Femur (tissue), 1 donor: ENCODE results near the gene BTBD16.

Source experiments
- DNase-seq: peaks from one replicate; pipeline ENCODE4 v3.0.0-alpha.2; 2017

Gene BTBD16

DNA sequence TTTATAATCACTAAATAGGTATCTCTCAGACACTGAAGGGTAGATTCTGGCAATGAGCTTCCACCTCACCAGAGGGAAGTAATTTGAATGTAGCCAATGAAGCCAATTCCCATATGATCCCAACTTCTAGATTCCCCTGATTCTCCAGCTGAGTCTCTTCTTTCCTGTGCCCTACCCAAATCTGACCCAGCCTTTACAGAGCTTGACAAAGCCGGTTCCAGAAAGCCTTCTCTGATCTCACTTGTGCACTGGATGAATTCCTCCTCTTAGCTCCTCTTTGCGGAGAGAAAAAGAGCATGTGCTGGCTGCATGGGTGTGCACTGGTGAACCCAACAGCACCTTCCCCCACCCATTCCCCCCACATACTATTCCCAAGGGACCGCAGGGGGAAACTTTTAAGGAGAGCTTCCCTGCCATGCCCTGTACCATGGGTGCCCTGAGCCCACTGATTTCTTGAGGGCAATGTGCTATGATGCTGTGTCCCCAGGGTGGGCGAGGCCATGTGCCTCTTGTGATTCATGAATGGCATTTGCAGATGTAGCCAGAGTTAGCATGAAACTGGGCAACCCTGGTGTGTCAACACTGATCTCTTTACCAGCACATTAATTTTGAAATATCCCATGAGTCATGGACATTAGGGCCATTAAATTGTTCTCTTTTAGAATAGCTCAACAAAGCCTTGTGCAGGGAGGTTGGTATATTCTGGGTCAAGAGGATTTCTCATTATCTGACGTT is 53.0 kb downstream of the BTBD16 start:
- DNase-seq = no peak

DNA sequence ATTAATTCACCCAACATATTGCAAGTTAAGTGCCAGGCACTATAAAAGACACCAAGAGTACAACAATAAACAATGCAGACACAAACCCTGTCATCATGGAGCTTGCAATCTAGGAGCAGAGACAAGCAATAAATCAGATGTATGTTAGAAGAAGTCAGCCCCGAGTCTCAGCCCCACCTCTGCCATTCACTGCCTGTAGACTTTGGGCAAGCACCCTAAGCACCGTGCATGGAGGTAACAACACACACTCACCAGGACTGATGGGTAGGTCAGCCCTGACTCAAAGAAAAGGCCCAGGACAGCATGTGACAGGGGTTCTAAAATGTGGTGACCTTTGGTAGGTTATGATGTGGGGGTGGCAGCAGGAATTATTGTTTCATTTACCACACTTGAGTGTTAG is 54.1 kb downstream of the BTBD16 start:
- no peak for DNase-seq

DNA sequence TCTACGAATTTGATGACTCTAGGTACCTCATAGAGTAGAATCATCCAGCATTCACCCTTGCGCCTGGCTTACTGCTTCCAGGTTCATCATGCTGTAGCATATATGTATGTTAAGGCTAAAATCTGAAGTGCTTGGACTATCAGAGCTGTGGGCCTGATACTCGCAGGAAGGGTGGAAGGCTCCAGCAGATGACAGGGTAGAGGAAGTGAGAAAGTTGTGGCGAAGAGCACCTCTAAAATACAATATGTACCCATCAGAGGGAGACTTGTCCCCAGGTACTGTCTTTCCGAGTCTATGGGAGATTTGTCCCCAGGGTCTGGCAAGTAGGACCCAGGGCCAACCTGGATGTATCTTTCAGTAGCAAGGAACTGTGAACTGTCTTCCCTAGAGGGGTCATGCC is 55.3 kb downstream of the BTBD16 start:
- DNase-seq = no peak

DNA sequence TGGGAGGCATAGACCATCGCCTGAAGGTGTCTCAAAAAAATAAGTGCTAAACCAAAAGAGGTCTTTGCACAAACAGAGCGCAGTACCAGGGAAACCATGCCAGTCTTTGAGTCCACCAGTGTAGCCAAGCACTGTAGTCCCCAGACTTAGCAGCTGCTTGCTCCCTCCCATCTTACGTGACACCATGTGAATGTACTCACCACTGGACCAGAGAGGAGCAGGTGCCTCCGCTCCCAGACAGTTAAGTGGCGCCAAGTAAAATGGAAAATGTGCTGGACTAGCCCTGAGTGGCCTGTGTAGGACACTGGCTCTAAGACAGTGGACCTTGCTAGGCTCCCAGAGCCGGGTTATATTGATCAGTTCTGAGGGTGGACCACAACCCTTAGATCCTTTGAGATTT is 55.7 kb downstream of the BTBD16 start:
- no peak for DNase-seq

DNA sequence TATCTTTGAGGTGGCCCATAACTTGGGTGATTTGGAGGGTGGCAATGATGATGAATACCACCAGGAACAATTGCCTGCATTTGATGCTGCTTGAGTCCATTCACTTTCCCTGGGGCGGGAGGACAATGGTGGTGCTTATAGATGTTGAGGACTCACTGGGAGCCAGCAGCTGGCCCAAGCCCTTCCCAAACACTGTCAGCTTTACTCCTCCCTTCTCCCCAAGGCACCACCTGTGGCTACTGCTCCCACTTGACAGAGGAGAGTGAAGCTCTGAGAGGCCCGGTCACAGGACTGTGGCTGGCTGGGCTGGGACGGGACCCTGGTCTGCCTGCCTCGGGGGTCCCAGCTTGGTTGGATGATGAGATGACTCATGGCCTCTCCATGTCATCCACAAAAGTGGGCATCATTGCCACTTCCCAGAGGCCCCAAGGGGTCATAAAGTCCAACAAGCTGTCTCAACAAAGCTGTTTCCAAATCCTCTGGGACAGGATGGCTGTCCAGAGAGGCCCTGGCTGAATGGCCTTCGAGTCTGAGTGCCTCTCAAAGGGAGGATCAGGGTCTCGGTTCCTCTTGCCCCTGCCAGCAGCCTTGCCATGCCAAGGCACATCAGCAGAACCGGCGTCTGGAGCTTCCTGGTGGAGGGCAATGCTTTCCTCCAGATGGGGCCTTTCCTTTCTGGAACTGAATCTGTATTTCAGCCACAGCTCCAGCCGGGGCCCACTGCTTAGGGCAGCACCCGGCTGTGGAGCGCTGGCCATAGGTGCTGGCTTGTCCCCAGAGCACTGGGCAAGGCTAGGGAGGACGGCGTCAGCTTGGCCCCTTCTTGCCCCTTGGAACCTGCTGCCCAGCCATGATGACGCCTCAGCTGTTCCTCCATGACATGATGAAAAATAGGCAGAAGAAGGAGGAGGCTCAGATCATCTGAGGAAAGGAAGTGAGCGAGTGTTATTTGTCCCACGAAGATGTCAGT is 56.4 kb downstream of the BTBD16 start:
- no peak for DNase-seq

DNA sequence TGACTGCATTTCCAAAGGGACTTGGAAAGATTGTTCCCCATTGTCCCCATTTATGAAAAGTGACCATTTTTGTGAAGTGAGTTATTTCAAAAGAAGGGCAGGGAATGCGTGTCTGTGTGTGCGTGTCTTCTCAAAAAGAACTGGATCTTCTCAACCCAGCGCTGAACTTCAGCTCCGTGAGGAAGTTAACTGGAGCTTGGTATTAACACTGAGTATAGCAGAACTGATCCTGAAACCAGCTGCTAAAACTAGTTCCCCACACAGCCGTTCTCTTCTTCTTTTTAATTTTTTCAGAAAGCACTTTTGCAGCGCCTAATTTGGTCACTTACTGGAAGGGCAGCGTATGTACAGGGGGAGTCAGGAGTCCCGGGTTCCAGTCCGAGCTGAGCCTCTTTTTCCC is 57.6 kb downstream of the BTBD16 start:
- no peak for DNase-seq

DNA sequence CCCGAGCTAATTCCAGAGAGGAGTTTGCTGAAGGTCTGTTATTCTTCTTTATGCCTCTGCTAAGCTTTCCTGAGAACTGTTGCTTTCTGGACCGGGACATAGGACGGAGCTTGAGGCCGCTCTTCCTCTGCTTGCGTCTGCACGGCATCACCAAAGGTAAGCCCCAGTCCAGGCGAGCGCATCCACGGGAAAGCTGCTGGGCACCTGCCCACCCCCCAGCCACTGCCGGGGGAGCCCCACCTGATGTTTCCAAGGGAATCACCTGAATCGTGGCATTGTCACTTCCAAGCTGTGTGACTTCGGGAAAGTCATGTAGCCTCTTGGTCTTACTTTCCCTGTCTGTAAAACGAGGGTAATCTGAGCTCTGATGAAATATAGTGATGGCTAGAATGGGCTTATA is 58.3 kb downstream of the BTBD16 start:
- DNase-seq = no peak

DNA sequence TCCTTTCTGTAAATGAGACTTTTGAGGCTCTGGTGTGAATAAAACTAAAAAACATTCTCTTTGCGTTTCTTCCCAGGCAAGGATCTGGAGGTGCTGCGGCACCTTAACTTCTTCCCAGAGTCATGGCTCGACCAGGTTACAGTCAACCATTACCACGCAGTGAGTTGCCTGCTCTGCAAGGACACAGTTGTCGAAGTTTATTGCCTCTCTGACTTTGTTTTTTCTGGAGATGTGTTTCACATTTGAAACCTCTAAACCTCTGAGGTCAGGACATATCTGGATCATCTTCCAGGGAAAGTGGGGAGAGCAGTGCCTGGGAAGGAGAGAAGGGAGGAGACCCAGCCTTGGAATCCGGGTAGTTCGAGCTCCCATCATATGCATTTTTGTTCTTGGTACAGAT is 60.0 kb downstream of the BTBD16 start:
- DNase-seq = no peak

DNA sequence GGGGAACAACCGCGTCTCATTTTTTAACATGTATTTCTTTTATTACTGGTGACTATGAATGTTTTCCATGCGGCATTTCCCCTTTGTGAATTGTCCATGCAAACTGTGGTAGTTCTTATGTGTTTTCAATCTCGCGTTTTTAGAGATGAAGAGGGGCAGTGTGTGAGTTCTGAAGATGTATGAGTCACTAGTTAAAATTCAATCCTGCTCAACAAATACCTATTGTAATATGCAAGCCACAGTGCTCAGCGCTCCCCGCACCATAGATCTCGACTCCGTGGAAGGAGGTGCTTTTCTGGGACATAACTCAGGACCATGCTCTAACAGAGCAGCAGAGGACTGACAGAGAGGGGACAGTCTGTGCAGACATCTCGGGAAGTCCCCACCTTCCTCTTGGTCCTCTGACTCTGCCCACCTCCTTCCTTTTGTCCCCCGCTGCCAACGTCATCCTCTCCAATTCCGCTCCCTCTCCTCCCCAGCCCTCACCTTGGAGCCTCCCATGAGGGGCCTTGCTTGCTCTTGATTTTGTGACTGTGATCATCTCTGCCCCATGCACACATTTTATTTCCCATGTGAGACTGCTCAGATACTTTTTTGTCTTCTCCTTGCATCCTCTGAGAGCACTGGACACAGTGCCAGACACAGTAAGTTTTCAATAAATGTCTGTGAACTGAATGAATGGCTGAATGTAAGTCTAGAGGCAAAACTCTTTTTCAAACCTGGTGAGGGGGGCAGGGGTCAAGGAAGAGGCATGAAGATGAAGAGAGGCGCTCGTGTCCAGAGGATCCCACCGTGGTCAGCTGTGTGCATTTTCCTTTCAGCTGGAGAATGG is 60.7 kb downstream of the BTBD16 start:
- DNase-seq = no peak

DNA sequence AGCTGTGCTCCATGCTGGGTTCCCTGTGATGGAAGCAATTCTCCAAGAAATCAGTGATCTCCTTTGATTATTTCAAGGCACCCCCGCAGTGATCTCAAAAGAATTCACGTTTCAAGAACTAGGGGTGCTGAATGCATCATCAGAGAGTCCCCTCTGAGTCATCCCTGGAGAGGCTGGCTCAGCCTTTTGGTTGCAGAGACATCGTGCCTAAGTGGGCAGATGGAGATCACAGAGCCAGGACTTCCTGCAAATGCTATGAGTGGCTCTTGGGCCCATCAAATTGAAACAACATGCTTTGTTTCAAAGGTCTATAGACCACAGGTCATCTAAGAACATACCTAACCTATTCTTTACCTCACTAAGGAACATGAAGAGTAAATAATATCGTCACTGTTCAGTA is 61.9 kb downstream of the BTBD16 start:
- no peak for DNase-seq

DNA sequence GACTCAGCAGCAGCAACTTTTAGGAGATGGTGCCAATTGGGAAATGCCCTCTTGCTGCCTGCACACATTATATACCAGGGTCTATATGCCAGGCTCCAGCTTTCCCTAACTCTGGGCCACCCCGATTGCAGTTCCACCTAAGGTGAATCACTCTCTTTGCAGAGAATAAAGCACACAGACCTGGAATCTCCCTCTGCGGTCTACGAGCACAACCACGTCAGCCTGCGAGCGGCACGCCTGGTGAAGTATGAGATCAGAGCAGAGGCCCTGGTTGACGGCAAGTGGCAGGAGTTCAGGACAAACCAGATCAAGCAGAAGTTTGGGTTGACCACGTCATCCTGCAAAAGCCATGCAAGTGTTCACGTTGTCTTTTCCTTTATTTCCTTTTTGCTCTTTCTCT is 65.2 kb downstream of the BTBD16 start:
- DNase-seq = no peak

DNA sequence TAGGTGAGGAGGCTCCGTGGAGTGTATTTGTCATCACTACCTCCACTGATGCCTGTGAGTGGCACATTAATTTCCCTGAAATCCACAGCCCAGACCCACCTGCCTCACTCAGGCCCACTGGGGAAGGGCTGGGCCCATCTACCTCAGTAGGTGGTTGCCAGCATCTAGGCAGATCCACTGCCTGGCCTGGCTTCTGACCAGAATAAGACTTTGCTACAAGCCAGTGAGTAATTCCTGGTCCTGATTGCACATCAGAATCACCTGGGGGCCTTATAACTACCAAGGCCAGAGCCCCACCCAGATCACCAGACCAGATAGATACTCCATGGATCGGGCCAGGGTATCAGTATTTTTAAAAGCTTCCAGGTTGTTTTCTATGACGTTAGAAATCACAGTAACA is 65.9 kb downstream of the BTBD16 start:
- no peak for DNase-seq

DNA sequence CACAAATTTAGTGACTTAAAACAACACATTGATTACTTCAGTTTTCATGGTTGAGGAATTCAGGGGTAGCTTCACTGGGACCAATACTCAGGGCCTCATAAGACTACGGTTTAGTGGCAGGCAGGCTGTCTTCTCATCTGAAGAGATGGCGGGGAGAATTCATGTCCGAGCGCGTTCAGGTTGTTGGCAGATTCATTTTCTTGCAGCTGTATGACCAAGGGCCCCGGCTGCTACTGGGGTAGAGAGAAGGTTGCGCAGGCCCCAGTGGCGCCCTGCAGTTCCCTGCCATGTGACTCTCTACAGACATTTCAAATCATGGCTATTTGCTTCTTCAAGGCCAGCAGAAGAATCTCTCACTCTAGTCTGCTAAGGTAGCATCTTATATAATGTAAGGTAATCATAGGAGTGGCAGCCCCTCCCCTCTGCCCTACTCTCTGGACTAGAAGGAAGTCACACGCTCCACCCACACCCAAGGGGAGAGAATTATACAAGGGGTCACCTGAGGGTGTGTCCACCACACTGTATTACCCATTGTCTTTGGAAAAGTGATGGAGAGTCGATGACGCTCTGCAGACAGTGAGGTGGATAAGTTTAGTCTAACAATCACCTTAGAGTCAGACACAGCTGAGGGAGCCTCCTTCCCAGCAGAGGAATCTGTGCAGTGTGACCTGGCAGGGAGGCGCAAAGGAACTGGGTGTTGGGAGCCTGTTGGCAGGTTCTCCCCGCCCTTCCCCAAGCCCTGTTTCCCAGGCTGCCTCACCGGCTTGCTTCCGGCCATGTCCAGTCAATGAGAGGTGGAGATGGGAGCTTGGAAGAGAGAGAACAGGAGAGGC is 67.7 kb downstream of the BTBD16 start:
- DNase-seq = no peak

DNA sequence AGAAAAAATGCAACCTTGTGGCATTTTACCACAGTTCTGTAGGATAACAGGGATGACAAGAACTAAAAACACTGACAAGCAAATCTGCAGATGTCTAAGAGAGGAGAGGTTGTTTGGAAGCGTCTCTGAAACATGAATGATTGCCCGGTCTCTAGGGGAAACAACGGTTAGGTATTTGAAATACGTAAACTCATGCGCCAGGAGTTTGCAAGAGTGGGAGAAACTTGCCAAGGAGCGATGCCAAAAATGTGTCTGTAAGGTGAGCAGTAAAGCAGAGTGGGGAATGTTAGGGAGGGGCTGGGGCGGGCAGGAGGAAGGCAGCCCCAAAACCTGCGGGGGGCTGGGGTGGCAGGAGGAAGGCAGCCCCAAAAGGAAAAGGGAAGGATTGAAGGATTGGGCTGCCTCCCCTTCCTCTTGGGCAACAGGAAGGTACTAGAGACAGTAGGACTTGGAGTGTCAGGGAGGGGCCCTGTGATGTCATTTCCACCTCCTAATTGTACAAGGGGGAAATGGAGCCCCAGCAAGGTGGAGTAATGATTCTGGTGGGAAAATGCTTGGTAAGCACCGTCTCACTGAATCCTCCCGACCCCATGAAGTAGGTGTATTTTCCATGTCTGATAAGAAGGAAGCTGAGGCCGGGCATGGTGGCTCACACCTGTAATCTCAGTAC is 70.2 kb downstream of the BTBD16 start:
- no peak for DNase-seq

DNA sequence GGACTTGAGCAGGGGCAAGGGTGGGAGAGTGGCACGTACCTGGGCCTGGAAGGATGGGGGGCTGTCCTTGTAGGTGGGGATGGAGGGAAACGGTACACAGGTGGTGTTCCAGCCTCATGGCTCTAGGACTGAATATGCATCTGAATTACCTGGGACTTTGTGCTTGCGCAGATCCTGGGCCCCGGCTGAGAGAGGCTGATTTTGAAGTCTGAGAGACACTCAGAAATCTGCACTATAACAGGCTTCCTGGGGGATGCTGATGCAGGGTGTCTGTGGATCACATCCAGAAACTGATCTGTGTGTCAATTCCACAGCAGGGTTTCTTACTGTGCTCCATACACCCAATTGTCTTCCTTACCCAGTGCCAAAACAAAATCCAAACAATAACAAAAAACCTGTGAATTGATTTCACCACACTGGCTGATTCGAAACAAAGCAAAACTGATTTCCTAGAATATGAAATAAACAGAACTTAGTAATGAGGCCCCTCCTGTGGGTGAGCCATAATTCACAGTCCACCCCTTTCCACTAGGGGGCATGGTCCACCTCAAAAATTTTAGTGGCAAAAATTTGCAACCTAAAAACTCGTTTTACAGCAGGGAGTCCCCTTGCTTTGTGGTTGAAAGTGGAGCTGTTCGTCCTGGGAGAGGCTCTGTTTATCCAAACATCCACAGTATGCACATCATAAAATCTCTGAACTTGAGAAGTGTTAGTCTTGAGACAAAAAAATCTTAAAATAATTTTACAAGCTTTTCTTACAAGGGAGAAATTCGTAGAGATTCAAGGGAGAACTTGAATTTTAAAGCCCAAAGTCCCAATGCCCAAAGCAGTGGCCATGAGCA is 71.4 kb downstream of the BTBD16 start:
- peak; percentile 57 for DNase-seq

DNA sequence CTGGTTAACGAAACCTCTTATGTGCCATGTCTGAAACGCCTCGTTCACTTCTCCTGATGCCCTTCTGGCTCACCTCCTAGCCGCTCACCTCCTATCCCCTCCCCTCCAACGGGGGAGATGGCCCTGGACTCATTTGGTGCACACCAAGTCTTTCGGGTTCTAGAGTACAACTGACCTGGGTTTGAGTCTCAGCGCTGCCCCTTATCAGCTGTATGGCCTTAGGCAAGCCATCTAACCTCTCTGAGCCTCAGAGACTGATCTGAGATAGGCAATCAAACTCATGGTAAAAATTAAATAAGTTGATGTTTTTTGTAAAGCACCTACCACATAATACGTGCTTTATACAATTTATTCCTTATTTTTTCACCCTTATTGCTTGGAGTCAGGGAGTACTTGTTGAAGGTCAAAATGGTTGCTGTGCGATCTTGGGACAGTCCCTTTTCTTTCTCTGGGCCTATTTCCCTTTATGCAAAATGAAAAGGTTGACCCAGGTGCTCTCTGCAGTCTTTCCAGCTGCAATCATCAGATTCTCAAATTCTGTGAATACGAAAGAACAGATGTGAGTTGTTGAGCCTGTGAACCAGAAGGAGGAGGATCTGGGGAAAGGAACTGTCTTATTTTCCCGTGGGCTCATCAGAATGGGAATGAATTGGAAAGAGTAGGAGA is 72.2 kb downstream of the BTBD16 start:
- no peak for DNase-seq

DNA sequence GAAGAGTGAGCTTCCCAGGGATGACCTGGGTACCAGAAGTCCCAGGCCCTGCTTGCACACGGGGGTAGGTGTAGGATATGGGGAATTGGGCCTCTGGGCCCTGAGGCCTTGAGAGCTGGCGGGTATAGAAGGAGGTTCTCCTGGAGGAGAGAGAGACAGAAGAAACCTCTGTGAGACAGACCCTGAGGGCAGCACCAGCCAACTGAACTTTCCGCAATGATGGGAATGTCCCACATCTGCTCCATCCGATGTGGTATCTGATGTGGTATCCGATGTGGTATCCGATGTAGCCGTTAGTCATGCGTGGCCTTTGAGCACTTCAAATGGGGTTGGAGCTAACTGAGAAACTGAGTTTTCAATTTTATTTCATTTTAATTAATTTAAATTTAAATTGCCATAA is 72.8 kb downstream of the BTBD16 start:
- no peak for DNase-seq

DNA sequence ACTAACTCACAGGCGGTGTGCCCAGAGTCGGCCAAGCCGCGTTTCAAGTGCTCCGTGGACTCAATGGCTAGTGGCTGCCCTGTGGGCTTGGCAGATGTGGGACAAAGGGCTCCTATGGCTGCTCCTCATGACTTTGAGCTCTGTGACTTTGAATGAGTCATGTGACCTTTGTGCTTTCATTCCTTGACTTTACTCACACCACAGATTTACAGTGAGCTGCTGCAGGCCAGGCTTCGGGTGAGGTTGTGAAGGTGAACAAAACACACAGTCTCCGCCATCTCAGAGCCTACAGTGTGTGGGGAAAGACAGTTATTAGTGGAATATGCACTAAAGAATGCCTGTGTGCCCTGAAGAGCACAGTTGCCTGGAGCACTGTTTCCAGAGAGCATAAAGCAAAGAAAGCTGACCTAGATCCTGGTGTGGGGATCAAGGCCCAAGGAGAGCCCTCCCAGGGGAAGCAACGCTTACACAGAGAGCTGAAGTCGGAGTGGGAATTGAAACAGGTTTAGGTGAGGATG is 73.7 kb downstream of the BTBD16 start:
- DNase-seq = no peak

DNA sequence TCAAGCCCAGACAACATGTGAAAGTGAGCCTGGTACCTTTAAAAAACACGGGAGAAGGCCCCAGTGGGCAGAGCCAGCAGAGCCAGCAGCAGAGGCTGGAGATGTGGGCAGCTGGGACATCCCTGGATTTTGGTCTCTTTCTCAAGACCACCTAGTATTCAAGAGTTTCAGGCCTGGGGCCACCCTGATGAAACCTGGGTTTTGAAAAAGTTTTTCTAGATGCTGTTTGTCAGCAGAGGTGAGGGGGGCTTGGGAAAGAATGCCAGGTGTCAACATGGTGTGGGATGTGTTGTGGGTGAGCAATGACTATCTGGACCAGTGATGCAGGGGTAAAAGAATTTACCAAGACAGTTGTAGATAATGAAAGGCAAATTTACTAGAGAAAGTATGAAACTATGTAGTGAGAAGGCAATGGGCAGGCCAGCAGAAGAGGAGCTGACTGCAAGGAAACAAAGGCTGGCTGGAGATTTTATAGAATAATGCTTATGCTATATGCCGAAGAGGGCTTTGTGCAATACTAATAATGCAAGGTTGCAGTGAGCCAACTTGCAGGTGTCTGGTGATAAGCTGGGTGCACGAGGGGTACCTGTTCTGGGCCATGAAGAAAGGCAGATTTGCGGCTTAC is 75.3 kb downstream of the BTBD16 start:
- no peak for DNase-seq
